ENCODE measurements around the gene RAB21. TPM values are rescaled to one million over a fixed set of nuclear protein-coding genes. Genes with fewer than 3 reads are reported as not detected.

RAB21 gene
- polyA plus RNA-seq, 12 donors = 16.4 to 58.5 (median 49.2) TPM

Other genes starting within 250 kb of the RAB21 start
- 10 to 100 TPM in 11 of 12 donors, not detected in 1; 26.4 to 77.3 (median 45.3) TPM for gene ZFC3H1, start 91.0 kb upstream of the RAB21 start, polyA plus RNA-seq (ENCODE audit: insufficient read length in 12 of 12)
- 10 to 100 TPM in 9 of 12 donors, 1 to 10 TPM in 2, not detected in 1; 8.4 to 15.9 (median 11.7) TPM for gene THAP2, start 90.6 kb upstream of the RAB21 start, polyA plus RNA-seq (ENCODE audit: insufficient read length in 12 of 12)
- gene TMEM19, start 68.8 kb upstream of the RAB21 start, polyA plus RNA-seq (ENCODE audit: insufficient read length in 12 of 12) = 10 to 100 TPM in 11 of 12 donors, not detected in 1; 22.2 to 42.6 (median 32.5) TPM
- gene TBC1D15, start 84.9 kb downstream of the RAB21 start, polyA plus RNA-seq (ENCODE audit: insufficient read length in 12 of 12) = 10 to 100 TPM in 11 of 12 donors, not detected in 1; 24.6 to 47.5 (median 33.7) TPM
- gene TPH2, start 184.0 kb downstream of the RAB21 start, polyA plus RNA-seq (ENCODE audit: insufficient read length in 12 of 12) = under 1 TPM in 1 of 12 donors, not detected in 11; 0.27 TPM

All from muscle of arm (tissue), 12 donors.